Head of caudate nucleus (tissue), 42 donors: Measurements from ENCODE around the gene CNIH2.

Experiments
- DNase-seq, 42 donors: peaks; one replicate each; pipeline versions ENCODE4 v3.0.0 to v3.0.0-alpha.2; 2020 to 2021; ENCODE audit warnings: mixed read lengths in 7 of 42
- intact Hi-C: fragments of 100-400 bp; cut with DNase I; formaldehyde crosslinking; loops from one replicate; pipeline ENCODE4 v1.15.0; 2022

Gene CNIH2

DNA sequence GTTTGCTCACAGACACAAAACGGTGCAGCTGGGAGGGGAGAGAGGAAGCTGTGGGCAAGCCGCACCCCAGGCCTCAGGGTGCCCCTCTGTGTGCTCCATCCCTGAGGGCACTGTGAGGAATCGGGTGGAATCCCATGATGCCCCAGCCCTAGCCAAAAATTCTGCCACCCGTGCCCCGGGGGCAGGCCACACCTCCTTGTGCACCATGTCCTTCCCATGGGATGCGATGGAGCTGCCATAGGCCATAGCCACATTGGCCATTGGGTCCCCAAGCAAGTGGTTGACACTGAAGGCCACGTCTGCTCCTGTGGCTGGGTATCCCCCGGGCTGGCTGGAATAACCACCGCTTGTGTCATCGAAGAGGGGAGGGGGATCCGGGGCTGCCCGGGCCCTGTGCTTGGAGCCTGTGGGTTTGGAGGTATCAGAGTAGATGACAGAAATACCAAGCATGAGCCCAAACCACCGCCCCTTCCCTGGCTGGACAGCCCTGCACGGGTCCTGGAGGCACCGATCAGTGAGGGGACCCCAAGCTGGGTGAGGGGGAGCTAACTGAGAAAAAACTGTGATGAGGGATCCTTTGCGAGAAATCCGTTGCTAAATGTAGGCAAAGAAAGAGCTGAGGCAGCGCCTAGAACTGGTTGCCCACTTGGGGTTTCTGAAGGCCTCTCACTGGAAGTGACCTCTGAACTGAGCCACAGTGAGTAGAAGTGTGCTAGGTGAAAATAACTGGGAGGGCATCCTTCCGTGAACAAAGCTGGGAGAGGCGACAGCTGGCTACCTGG is 10.1 kb downstream of the CNIH2 start:
- intact Hi-C loops, result no loop called here
- DNase-seq, result peak in 1 of 42 donors; percentile 38

DNA sequence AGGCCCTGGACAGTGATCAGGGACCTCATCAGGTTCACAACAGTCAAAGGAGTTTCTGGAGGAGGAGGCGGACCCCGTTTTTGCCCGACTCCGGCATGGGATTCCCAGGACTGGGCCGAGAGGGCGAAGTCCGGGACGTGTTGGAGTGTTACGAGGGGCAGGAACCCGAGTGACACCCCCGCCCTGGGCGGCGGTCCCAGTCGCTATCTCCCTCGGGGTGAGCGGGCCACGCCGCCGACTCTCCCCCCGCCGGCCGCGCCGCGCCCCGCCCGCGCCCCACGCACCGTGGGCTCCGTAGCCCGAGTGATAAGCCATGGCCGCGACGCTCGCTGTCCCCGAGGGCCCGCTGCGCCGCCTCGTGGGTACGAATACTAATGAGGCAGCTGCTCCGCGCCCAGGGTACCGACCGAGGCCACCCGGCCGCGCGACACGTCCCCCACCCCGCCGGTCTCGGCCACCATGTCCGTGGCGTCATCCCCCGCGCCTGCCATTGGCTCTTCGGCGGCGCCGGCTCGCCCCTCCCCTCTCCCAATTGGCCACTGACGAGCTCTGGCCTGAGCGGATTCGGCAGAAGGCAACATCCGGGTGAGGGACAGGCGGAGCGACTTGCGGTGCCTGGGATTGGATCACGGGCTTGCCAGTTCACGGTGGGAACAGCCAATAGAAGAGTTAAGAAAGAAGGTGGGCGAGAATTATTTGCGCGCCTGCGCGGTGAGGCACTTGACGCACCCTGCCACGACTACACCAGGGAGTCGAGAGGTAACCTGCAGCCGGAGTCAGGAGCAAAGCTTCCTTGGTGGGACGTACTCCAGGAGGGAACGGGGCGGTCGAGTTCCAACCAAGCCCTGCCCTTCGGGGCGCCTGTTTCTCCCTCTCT is 10.9 kb downstream of the CNIH2 start, which contains the start of gene YIF1A:
Gene YIF1A (minus strand): TSS at position 473 of the 877 bp plus-strand sequence. CDS start 158 bp downstream, at position 315.
- peak; percentile 98 to 100 (median 99) for DNase-seq
- intact Hi-C loops, result no loop called here

DNA sequence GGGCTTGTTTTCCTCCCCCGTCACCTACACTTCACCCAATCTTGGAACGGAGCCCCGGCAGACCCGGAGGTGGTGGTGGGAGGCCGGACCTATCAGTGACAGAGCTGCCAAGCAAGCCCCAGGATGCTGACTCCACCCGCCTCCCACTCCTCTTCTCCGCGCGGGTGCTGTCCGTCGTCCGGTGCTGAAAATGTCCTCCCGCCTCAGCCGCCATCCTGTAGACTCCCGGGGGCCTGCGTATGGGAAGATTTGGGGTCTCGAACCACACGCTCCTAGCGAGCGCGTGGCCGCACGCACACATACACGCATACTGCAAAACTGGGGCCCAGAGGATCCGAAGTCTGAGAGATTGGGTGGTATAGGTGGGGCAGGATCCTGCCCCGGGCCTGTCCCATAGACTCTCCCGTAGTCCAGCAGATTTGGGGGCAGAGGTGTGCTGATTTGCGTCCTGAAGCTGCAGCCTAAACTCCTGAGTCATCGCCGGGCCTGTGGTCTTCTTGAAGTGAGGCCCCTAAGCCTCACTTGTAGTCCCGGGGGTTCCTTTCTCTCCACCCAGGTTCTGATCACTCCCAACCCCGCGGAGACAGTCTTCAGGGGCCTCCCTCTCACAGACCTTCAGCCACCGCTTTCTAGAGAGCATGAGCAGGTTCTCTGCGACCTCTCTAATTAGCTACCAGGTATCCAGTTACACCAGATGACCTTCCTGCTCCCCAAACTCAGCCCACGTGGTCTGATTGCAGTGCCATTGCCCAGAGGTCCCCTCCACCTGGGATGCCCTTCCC is 11.8 kb downstream of the CNIH2 start:
- peak in 22 of 42 donors; percentile 36 to 87 (median 68) for DNase-seq
- intact Hi-C loops, result no loop called here

DNA sequence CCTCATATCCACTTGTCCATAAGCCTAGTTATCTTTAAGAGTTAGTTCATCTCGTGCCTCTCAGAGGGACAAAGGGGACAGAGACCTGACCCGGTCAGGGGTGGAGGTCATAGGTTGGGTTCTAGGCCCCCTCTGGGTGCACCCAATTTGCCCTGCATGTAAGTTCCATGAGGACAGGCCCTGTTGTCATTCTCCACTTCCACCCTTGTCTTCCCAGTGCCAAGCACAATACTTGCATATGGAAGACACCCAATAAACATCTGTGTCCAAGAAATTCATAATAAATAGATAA is 12.3 kb downstream of the CNIH2 start:
- DNase-seq, result no peak
- intact Hi-C loops, result no loop called here

DNA sequence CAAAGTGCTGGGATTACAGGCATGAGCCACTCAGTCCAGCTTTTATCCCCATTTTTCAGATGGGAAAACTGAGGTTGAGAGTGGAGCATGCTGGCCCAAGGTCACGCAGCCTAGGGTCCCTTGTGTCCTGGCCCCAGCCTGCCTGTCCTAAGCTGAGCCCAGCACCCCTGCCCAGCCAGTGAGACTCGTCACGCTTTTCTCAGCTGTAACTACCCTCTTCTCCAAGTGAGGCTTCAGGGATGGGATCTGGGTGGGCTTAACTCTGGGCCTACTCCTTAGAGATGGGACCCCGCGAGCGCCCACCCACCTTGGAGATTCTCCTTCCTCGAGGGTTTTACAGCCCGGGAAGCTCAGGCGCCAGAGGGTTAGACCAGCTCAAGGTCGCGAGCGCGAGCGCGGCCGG is 13.3 kb downstream of the CNIH2 start:
- intact Hi-C loops, result no loop called here
- DNase-seq, result peak in 1 of 42 donors; percentile 42

DNA sequence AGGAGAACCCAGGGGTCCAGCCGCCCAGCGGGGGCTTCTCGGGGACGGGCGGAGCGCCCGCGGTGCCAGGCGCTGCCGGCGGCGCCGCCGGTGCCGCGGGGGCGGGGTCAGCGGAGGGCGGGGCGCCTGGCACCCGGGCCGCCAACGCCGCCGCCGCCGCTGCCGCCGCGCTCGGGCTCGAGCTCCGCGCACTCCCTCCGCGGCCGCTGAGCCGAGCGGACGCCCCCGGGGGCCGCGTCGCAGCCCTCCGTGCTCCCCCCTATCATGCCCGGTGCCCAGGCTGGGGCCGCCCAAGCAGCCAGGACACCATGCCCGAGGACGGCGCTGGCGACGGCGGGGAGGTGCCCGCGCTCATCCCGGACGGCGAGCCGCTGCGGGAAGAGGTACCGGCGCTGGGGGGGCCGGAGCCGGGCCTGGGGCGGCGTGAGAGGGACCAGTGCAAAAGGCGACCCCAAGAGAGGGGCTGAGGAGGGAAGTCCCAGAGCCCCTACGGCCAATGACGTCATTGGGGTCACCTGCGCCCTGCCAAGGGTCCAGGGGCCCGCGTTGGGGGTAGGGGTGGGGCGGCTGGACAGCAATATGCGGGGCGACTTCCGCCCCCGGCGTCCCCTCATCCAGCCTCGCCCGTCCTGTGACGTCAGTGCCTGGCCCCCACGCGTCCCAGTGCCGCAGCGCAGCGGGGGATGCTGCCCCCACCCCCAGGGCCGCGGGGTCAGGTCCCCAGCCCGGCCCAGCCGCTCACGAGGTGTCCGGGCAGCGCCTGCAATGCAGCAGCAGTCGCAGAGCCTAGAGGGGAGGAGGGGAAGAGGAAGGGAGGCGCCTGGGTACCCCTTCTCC is 13.9 kb downstream of the CNIH2 start, which contains the start of gene TMEM151A:
Gene TMEM151A (plus strand): TSS at position 189 of the 837 bp plus-strand sequence. CDS start 120 bp downstream, at position 309.
- DNase-seq, result peak in 31 of 42 donors; percentile 42 to 81 (median 67)
- intact Hi-C loops, result no loop called here

DNA sequence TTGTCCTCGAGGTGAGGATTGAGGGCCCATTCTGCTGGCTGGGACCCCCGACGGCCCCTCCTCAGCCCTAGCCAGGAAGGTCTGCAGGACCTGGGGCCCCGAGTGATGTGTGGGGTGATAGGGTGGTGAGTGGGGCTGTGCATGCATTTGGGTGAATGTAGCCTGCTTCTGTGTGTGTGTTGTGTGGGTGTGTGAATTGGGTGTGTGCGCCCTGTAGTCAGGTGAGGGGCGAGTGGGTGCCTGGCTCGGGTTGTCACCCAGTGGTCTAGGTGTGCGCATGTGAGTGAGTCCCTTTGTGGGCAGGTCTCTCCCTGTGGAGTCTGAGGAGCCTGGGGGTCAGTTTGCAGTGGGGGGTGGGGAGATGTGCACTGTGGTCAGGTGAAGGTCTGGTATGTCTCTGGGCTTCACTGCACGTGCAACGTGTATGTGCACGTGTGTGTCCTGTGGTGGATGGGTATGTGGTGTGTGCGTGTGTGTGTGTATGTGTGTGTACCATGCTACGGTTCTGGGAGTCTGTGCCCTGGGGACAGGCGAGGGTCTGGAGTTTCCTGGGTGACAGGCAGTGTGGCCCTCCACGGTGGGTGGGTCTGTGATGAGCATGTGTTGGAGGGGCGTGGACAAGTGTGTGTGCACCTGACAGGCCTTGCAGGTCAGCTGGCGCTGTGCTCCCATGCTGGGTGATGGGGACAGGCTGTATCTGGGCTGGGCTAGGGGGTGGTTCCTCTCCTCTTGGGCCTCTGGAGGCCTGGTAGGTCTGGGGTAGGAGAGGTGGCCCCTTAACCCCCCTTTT is 14.8 kb downstream of the CNIH2 start:
- peak in 22 of 42 donors; percentile 34 to 77 (median 60) for DNase-seq

DNA sequence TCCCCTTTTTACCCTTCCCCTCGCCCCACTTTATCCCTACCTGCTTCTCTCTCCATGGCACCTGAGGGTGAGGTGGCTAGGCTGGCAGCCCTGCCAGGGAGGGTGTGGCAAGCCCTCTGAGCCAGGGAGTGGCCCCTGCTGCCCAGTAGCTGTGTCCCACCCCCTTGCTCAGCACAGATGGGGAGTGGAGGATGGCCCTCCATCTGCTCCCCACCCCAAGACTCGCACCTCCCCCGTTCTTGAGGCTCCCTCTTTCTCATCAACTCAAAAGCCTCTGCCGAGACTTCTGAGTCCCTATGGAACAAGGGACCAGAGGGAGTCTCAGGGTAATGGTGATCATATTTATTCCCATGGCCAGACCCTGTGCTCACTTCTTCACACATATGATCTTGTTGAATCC is 15.4 kb downstream of the CNIH2 start:
- no peak for DNase-seq
- intact Hi-C loops, result no loop called here

More for the DNA sequence above, 14.8 kb downstream of the CNIH2 start:
- intact Hi-C loops, result no loop called here

DNA sequence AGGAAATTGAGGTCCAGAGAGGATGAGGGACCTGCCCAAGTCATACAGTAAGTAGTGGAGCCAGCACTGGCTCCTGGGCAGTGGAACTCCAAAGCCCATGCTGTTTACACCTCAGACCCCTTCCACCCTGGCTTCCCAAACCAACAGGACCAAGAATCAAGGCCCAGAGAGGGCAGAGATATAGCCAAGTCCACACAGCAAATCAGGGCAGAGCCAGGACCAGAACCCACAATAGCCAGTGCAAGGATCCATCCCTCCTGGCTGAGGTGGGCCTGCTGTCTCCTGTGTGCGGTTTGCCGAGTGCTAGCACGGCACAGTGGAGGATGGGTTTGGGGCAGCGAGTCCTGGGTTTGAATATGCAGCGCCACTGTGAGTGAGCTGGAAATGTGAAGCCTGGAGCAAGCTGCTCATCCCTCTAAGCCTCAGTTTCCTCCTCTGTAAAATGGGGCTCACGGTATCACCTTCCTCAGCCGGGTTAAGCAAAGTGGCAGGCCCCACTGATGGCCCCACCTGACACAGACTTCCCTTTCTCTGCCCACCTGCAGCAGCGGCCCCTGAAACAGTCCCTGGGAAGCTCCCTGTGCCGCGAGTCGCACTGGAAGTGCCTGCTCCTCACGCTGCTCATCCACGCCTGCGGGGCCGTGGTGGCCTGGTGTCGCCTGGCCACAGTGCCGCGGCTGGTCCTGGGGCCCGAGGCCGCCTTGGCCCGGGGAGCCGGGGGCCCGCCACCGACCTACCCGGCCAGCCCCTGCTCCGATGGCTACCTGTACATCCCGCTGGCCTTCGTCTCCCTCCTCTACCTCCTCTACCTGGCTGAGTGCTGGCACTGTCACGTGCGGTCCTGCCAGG is 16.0 kb downstream of the CNIH2 start:
- intact Hi-C loops, result no loop called here
- no peak for DNase-seq

DNA sequence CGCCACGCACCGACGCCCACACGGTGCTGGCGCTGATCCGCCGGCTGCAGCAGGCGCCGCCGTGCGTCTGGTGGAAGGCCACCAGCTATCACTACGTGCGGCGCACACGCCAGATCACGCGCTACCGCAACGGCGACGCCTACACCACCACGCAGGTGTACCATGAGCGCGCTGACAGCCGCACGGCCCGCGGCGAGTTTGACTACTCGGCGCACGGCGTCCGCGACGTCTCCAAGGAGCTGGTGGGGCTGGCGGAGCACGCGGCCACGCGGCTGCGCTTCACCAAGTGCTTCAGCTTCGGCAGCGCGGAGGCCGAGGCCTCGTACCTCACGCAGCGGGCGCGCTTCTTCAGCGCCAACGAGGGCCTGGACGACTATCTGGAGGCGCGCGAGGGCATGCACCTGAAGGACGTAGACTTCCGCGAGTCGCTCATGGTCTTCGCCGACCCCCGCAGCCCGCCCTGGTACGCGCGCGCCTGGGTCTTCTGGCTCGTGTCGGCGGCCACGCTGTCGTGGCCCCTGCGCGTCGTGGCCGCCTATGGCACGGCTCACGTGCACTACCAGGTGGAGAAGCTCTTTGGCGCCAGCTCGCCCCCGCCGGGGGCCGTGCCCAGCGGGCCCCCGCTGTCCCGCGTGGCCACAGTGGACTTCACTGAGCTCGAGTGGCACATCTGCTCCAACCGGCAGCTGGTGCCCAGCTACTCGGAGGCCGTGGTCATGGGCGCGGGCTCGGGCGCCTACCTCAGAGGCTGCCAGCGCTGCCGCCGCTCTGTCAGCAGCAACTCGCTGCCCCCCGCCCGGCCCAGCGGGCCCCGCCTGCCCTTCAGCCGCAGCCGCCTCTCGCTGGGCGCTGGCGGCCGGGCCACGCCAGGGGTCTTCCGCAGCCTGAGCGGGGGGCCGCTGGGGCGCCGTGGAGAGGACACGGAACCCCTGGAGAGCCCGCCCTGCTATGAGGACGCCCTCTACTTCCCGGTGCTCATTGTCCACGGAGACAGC is 16.9 kb downstream of the CNIH2 start:
- intact Hi-C loops, result no loop called here
- no peak for DNase-seq

DNA sequence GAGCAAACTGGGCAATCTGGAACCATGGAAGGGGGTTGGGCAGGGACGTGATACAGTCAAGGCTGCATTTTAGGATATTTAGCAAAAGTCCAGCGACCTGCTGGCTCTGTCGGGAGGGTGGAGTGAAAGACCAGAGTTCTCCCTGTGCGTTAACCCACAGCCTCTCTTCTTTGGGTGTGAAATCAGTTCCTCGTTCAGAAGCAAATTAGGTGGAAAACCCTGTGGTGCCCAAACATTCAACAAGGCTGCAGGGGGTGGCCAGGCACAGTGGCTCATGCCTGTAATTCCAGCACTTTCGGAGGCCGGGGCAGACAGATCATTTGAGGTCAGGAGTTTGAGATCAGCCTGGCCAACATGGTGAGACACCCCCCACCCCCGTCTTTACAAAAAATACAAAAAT is 19.6 kb downstream of the CNIH2 start:
- intact Hi-C loops, result no loop called here
- DNase-seq, result no peak

DNA sequence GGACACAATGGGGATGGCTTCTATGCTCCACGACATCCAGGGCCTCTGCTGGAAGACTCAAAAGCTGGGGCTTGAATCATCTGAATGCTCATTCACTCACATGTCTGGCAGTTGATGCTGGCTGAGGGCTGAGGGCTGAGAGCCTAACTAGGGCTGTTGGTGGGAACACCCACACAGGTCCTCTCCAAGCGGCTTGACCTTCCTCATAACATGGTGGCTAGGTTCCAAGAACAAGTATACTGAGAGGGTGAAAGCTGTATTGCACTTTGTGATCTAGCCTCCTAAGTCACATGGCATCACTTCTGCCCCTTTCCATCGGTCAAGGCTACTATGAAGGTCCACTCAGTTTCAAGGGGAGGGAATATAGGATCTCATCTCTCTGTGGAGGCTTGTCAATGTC is 21.2 kb downstream of the CNIH2 start:
- DNase-seq, result no peak
- intact Hi-C loops, result no loop called here

DNA sequence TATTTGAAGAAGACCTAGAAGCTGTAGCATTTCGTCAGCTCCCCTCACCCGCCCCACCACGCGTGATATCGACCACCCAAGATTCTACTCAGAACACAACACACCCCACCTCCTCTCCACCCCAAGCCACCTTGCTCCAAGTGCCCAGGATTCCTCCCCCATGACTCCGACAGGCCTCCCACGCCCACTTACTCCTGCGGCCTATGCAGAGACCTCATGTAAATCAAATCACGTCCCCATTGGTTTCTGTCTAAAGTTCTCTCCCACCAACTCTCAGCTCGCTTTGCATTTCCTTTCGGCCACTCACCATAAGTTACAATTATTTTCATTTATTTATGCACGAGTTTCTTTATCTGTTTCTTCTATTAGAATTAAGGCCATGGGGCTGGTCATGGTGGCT is 24.7 kb downstream of the CNIH2 start:
- intact Hi-C loops, result no loop called here
- DNase-seq, result no peak

DNA sequence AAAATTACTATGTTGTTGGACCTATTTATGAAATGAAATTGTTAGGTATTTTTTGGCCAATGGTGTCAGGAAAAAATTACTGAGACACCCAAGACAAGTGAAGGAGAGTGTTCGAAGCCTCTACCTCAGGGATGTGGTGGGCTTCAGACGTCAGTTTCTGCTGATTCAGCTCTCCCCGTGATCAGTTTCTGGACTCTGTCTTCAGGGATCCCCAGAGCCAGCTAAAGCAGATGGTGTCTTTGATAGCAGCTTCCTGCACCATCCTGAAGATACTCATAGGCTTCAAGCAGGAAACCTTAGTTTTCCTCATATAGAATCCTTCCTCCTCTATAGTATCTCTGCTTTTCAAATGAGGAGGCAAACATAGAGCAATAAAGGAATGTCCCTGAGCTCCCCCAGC is 31.5 kb downstream of the CNIH2 start:
- DNase-seq, result no peak
- intact Hi-C loops, result no loop called here

DNA sequence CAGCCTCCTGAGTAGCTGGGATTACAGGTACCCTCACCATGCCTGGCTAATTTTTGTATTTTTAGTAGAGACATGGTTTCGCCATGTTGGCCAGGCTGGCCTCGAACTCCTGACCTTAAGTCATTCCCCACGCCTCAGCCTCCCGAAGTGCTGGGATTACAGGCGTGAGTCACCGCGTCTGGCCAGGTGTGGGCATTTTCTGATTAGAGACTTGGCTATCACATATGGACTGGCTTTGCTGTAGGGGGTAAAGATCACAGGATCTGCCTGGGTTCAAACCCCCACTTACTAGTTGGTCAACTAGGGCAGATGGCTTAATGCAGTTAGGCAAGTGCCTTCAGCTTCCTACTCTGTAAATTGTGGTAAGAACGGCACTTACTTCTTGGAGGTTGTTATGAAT is 32.3 kb downstream of the CNIH2 start:
- intact Hi-C loops, result no loop called here
- DNase-seq, result no peak
